H1 (cell line): ENCODE data around the gene ZNF581.

Experiments used
- ASH2L ChIP-seq: fragments of 200-600, 300-600 bp; sonication (generic); IDR thresholded peaks from one replicate; pipeline ENCODE4 v1.7.1; 2017; ENCODE audit warnings: low read length
- BCL11A ChIP-seq, 2 experiments: IDR thresholded peaks; one replicate each; pipeline ENCODE4 v1.6.1; 2011; ENCODE audit warnings: low read depth in 2 of 2, low read length in 2 of 2, mild to moderate bottlenecking in 2 of 2
- CTCF ChIP-seq, 3 experiments: IDR thresholded peaks; 1 replicate in 2 of 3; 2 replicates in 1 of 3; pipeline versions ENCODE4 v1.5.1 to v1.6.1; 2011; ENCODE audit warnings: low read length in 3 of 3, mild to moderate bottlenecking in 3 of 3, inconsistent platforms in 2 of 3, low read depth in 1 of 3, moderate library complexity in 1 of 3; ENCODE audit not compliant: insufficient read depth in 1 of 3; ENCODE audit errors: control extremely low read depth in 1 of 3
- JUND ChIP-seq: IDR thresholded peaks from 2 replicates; pipeline ENCODE4 v1.6.1; 2011; ENCODE audit warnings: mild to moderate bottlenecking, improper control_type of control experiment, low read length
- MAX ChIP-seq: IDR thresholded peaks from 2 replicates; pipeline ENCODE4 v1.6.1; 2012; ENCODE audit warnings: inconsistent platforms
- POLR2A ChIP-seq, 2 experiments: IDR thresholded peaks; 1 replicate in 1 of 2; 2 replicates in 1 of 2; pipeline ENCODE4 v1.6.1; 2011; ENCODE audit warnings: low read depth in 2 of 2, low read length in 2 of 2, mild to moderate bottlenecking in 2 of 2; ENCODE audit errors: control extremely low read depth in 1 of 2
- RAD21 ChIP-seq, 2 experiments: IDR thresholded peaks in 1 of 2; conservative IDR thresholded peaks in 1 of 2; 2 replicates each; pipeline ENCODE4 v1.6.1; 2011; ENCODE audit warnings: low read depth in 2 of 2, low read length in 2 of 2, improper control_type of control experiment in 1 of 2, inconsistent platforms in 1 of 2, mild to moderate bottlenecking in 1 of 2, moderate library complexity in 1 of 2
- RFX5 ChIP-seq: IDR thresholded peaks from 2 replicates; pipeline ENCODE4 v1.6.1; 2011; ENCODE audit warnings: low read depth, low read length, improper control_type of control experiment, borderline replicate concordance
- SUZ12 ChIP-seq: fragments of 200-600 bp; sonication (generic); IDR thresholded peaks from 2 replicates; pipeline ENCODE4 v1.6.1; 2012; ENCODE audit warnings: mild to moderate bottlenecking, inconsistent platforms, low read length, moderate library complexity, mixed read lengths
- ZNF274 ChIP-seq: IDR thresholded peaks from 2 replicates; pipeline ENCODE4 v1.7.0; 2012; ENCODE audit warnings: low read length, borderline replicate concordance; ENCODE audit errors: extremely low read depth

DNA sequence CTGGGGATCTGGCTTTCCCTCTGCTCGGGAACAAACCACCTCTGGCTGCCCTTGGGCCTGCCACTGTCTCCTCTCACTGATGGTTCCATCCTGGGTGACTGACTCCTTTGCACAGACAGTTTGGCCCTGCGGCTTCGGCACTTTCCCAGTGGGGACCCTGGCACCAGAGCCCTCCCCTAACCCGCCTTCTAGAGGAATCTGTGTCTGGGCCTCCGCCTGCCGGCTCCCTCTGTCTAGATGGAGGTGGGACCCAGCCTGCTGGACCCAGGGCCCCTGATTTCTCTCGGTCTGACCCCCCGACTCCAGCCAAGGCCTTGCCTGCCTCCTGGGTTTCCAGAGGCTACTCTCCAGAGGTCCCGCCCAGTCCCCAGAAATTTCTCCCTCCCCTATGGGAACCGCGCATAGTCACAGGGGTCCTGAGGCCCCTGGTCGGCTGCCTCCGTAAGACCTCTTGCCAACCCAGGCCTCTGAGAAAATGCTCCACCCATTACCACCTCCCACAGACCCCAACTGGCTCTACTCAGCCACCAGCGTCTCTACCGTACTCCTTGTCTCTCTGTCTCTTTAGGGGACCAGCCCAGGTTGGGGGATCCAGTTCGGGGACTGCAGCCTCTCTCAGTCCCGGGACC is 7.3 kb downstream of the ZNF581 start:
- no peak for TF ChIP-seq CTCF (IDR thresholded peaks at IDR 0.05; ENCODE audit: control extremely low read depth in 1 of 3, insufficient read depth in 1 of 3, low read depth in 1 of 3, low read length in 3 of 3)
- TF ChIP-seq ZNF274 = no peak
- no peak for TF ChIP-seq ASH2L
- TF ChIP-seq BCL11A (IDR thresholded peaks at IDR 0.05; ENCODE audit: low read depth in 2 of 2, low read length in 2 of 2) = no peak
- no peak for TF ChIP-seq JUND
- no peak for TF ChIP-seq RFX5
- no peak for TF ChIP-seq RAD21 (IDR thresholded peaks at IDR 0.05 in 1 of 2, conservative IDR thresholded peaks at IDR 0.05 in 1 of 2; ENCODE audit: low read depth in 2 of 2, low read length in 2 of 2)
- no peak for TF ChIP-seq MAX
- no peak for TF ChIP-seq SUZ12
- TF ChIP-seq POLR2A (IDR thresholded peaks at IDR 0.05; ENCODE audit: control extremely low read depth in 1 of 2, low read depth in 2 of 2, low read length in 2 of 2) = no peak
